ENCODE measurements around the gene ZHX3.

The ZHX3 gene

DNA sequence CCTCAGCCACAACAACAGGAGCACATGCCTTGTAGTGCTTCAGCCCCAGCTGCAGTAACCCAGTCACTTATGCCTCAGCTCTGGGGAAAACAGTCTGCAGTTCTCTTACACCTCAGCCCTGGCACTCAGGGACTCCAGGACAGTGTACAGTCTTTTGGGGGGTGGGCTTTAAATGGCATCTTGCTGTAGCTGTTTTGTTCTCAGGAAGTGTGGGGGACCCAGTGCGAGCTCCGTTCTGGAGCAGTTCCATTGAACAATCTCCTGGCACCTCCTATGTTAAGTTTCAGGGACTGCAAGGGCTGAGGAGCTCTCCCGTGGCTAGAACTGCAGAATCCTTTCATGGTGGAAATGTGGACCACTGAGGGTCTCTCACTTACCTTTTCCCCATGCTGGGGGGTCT lies 125.0 kb downstream of the ZHX3 start:
- no peak for DNase-seq (ENCODE audit: low read depth, low spot score)

DNA sequence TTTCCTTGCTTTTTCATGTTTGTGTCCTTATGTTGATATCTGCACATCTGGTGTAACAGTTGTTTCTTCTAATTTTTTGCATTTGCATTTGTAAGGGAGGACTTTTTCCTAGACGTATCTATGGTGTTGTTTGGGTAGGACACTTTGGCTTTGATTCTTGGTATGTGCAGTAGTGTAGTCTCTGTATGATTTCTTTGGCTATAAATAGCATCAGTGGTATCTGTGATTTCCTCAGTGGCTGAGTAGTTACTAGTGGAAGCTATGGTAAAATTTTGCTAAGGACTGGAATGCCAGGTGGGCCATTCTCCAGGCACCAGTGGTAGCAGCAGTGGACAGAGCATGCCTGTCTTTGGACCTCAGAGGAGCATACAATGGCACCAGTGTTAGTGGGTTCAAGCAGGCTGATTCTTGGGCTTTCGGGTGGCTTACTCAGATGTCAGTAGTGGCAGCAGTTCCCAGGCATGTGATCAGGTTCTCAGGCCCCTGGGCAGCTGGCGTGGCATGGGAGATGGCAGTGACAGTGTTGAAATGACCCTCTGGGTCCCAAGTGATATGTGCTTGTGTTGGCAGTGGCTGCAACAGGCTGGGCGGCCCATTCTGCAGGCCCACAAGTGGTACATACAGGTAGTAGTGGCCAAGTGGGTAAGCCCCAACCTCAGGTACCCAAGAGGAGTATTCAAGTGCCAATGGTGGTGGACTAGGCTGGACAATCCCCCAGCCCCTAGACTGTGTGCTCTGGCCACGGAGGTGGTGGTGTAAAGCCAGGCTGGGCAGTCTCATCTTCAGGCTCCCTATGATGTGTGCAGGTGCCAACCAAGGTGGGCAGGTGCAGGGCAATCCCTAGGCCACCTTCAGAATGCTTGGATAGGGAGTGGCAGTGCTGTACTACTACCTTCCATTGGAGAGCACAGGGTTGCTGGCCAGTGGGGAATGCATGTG lies 125.7 kb downstream of the ZHX3 start:
- DNase-seq (ENCODE audit: low read depth, low spot score): no peak

DNA sequence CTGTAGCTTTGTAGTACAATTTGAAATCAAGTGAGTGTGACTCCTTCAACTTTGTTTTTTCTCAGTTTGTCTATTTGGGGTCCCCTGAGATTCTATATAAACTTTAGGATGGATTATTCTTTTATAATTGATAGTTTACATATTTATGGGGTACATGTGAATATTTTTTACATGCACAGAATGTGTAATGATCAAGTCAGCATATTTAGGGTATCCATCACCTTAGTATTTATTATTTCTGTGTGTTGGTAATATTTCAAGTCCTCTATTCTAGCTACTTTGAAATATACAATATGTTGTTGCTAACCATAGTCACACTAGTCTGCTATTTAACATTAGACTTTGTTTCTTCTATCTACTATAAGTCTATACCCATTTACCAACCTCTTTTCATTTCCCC lies 129.9 kb downstream of the ZHX3 start:
- DNase-seq (ENCODE audit: low read depth, low spot score): no peak

DNA sequence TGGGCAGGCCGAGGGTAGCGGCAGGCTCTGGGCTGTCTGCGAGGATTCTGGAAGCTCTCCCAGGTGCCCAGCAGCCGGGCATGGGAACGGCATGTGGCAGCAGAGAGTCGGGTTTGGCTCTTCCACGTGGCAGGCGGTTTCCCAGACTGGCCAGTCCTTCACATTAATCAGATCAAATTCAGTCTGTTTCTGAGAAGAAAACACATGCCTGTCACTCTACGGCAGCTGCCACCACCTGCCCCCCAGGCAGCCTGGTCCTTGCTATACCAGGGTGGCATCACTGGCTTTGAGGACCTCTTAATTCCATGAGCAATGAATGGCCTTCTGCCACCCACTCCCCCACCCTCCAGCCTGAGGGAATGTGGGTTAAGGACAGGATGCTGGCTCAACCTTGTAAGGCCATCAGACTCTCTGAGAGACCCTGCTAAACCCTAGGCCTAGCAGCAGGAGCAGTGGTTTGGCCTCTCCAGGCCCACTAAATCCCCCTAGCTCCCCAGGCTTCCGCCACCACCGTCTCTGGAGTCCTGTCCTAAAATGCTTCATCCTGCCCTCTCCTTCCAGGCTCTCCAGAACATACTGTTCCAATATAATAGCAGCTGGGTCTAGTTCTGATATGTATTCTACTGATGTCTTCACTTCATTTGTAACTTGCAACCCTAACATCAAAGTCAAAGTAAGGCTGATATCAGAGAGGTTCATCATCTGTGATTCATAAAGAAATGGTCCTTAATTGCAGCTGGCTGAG lies 132.3 kb downstream of the ZHX3 start:
- no peak for DNase-seq (ENCODE audit: low read depth, low spot score)

DNA sequence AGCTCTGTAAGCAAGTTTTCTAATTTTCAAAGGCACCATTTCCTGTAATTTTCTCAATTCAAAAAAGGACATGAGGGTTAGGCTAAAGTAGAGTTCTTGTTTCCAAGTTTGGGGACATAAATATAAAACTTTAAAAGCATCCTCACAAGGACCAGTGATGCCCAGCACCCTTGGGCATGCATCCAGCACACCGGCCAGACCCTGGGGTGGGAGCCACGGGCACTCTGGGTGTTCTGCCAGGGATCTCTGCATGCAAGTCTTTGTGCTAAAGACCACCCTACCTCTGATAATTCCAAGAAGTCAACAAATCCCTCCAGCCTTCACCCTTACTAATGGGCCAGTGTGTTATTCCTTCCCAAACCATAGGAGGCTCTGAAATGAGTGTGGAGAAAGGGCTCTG lies 133.7 kb downstream of the ZHX3 start:
- no peak for DNase-seq (ENCODE audit: low read depth, low spot score)

DNA sequence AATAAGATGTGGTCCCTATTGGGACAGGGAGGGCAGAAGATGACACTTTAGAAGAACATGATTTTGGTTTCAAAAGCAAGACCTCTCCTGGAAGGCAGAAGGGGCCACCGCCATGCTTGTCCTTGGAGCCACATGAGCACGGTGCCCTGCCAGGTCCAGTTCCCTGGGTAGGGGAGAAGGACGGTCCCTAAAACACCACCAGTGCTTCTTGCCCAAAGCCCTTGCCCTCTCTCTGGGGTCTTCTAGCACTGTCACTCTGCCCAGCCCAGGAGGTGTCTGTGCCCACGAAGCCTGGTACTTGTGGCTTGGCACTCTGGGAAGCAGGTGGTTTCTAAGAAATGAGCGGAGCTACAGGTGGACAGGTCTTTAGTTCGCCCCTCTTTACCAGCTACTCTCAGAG lies 134.1 kb downstream of the ZHX3 start:
- no peak for DNase-seq (ENCODE audit: low read depth, low spot score)

DNA sequence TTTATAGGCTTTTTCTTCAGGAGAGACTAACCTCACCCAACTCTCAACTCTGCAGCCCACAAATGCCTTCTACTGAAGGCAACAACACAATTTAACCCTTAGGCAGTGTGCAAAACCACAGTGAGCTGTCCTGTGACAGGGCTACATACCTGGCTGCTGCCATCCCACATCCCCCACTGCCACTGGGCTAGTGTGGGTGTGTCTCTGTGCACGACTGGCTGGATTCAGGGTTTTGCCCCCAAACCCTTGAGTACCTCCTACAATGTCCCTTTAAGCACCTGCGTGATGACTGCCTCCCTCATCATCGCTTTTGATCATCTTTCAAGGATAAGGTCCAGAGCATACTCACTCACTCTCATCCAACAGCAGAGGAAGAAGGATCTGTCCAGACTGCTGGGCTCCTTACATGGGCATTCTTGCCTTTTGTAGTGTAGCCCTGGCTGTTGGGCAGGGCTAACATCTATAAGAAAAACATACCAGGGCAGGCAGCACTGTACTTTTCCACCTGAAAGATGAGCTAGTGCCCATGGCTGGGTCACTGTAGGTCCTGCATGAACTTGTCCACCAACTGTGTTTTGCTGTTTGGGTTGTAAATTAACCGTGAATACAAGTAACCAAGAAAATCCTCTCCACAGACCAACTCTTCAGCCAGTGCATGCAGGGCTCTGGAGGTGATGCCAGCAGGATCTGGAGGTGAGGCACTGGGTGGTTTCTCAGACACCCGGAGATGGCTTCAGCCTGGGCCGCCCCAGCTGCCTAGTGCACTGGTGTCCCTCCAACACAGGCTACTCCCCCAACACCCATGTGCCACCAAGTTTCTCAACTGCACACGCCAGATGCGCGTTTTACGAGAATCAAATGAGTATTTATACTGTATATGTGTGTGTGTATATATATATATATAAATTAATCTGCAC lies 135.0 kb downstream of the ZHX3 start:
- no peak for DNase-seq (ENCODE audit: low read depth, low spot score)

DNA sequence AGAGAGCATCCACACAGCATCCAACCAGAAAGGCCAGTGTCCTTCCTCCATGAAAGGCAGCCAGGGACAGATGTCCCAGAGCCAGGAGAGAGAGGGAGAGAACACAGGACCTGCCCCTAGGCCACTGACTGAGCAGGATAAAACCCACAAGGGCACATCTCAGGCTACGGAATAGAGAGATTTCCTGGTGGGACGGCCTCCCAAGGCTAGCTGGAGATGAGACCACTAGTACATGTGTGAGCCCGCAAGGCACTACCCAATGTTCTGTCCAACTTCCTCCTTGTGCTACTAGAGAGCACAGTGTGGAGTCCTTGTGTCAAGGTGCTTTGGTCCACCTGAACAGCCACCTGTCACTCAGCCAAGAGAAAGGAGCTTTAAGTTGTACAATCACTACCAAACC lies 136.0 kb downstream of the ZHX3 start:
- no peak for DNase-seq (ENCODE audit: low read depth, low spot score)

DNA sequence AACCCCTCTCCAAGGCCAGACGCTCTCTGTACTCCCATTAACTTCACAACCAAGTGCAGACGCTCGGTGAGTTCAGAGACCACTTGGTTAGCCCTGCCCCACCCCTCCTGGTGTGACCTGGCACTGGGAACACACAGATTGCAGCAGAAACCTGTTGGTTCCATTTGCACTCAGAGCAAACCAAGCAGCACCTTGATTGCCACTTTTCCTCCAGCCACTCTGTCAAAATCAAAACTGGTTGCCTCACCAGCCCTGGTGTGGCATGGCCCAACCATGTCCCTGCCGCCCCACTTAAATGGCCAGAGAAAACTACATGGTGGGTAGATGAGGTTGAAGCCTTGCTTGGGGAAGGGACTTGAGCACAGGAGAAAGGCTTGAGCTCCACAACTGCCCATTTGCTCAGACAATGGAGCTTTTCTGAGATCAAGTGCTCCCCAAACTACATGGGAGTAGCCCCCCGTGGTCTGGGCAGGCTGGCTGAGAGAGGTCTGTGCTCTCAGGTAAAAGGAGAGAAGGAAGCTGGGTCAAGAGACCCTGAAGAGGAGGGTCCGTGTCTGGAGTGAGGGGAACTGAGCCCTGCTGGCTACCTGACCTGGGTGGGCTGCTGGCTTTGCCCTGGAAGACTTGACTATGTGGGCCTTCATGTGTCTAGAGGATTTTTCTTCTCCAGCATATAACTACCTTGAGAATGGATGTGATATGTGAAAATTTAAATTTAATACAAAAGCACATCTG lies 136.8 kb downstream of the ZHX3 start:
- no peak for DNase-seq (ENCODE audit: low read depth, low spot score)

DNA sequence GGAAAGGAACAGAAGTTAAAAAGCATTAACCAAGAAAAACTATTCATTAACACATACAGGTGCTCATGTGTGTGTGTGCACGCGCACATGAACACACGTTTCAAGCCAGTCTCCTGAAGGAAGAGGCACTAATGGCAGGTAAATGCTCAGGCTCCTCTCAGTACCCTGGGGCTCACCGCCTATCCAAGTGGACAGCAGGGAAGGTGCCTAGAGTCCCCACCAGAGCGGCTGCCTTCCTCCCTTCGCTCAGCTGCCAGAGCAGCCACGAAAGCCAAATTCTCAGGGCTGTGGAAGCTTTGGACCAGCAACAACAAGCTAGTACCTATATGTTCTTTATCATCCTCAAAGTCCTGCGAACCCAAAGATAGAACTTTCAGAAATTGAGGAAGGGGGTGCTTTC lies 137.6 kb downstream of the ZHX3 start:
- DNase-seq (ENCODE audit: low read depth, low spot score): no peak

DNA sequence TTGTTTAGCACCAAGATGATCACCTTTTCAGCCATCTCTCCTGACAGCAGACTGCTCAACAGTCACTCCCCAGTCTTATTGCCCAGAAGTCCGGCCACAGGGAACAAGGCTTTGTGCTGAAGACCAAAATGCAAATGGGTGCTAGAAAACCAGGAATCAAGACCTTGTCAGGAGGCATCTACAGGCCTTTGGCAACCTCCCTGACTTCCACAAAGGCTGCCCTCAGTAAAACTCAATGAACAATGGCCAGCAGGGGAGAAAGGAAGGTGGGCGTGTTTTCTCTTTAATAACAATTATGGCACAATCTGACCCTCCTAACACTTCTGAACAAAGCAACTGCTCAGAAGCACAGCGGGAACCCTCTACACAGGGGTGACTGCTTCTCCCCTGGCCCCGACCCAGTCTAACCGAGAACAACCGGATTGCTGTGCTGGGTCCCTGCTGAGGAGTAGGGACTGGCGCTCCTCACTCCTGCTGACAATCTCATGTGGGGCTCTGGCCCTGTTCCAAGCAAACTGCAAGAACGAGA lies 138.6 kb downstream of the ZHX3 start:
- no peak for DNase-seq (ENCODE audit: low read depth, low spot score)

DNA sequence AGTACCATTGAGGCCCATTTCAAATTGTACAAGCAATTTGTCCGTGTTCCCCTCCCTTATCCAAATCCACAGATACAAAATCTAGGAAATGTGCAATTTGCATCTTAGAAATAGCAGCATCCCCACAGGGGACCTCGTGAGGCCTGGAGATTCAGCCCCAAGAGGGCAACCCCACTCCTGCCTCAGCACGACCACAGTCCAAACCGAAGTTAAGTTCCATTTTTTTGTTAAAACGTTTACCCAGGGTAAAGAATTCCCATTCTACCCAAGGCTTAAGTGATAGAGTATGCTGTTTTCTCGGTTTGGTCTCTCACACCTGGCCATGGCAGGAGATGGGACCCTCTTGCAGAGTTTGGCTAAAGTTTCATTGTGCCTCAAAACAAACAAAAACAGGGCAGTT lies 139.0 kb downstream of the ZHX3 start:
- no peak for DNase-seq (ENCODE audit: low read depth, low spot score)

DNA sequence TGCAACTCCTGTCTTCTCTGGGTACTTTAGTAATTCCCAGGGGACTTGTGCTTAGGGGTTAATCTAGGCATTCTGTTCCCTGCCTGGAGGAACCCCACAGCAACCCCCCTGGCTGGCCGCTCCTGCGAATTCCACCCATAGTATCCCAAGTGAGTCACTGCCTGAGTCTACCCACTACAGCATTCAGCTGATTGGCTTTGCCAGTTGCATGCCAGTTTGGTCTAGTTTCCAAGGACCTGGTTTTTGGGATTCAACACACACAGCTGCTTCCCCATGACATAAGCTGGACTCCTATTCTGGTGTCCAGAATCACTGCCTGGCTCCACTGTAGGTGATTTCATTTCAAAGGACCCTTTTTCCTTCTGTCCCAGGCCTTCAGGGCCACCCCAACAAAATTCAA lies 139.9 kb downstream of the ZHX3 start:
- no peak for DNase-seq (ENCODE audit: low read depth, low spot score)

DNA sequence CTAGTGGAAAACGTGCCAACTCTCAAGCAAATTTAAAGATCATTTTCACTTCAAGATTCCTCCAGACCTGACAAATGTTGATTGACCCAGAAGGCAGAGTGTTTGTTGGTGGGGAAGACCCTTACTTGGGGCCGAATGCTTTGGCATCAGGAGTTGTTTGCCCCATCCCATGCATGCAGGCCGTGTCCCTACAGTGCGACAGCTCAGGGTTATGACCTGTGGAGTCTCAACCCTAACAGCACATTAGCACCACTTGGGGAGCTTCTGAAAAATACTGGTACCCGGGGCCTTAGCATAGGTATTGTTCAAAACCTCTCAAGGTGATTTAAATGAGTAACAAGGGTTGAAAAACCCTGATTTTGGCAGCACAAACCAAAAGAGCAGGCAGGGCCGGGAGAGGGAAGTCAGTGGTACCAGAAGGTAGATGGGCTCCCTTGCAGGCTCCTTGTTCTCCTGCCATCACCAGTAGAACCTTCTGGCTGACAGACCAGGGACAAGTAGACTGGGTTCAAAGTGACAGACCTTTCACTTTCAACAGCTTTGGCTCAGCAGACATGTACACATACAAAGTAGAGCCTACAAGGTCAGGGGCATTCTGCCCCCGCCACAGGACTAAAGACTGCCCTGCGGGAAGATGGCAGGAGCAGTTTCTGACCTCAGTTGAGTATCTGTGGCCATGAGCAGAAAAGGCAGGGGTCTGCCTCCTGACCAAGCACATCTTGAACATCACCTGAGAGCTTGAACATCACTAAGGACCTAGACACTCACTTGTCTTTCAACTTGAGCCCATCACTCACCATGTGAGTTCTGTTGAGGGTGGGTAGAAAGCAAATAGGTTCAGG lies 140.6 kb downstream of the ZHX3 start:
- no peak for DNase-seq (ENCODE audit: low read depth, low spot score)

DNA sequence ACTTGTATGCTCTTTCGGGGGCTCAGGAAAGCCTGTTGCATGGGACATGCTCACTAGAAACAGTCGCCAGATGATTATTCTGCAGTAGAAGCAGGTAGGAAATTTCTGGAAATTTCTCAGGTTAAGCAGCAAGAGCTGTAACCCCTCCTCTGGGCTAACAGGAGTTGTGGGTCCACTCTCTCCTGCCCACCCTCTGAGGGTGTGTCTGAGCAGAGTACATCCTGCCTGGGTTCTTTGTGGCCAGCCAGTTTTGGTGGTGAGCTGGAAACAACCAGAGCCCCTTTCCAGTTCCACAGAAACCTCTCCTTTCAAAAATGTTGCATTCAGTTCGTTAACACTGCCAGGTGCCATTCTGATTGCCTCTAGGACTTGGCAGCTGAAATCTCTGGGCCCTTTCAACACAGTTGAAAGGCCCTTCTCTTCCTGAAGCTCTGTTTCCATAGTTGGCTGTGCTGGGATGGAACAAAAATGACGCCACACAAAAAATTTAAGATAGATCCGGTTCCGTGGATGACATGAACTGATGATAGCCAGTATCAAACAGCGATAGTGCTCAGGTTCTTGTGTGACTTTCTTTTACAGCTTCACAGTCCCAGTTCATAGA lies 141.7 kb downstream of the ZHX3 start:
- DNase-seq (ENCODE audit: low read depth, low spot score): no peak

DNA sequence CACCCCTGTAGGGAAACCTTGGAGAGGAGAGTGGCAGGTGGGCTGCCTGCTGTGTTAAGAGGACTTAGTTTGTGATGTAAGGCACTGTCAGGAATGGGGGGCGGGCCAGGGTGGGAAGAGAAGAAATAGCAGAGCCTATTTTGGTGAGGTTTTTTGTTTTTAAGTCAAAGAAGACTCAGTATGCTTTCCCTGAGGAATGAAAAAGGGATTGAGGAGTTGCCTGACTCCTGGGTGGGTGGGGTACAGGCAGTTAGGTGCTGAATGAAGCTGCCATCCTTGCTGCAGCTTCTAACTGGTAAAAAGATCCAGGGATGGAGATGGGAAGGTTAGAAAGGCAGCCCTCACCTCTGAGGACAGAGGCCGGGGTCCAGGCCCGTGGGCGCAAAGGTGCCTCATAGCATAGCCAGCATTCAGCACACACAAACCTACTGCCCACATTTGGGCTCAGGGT lies 142.3 kb downstream of the ZHX3 start:
- DNase-seq (ENCODE audit: low read depth, low spot score): no peak

DNA sequence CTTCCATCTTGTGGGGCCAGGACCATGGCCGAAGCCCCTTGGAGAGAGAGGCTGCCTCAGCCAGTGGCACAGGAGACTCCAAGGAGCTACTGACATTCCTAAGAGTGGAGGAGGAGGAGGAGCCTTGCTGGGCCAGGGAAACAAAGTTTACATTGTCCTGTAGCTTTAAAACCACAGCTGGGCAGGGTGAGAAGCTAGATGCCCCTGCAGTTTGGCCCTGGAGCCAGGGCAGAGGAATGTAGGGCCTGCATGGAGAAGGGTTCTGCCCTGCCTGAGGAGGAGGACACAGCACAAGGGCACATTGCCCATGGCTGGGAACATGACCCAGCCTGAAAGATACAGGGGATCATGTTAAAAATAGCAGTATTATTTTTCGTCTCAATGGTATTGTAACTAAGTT lies 142.7 kb downstream of the ZHX3 start:
- no peak for DNase-seq (ENCODE audit: low read depth, low spot score)

DNA sequence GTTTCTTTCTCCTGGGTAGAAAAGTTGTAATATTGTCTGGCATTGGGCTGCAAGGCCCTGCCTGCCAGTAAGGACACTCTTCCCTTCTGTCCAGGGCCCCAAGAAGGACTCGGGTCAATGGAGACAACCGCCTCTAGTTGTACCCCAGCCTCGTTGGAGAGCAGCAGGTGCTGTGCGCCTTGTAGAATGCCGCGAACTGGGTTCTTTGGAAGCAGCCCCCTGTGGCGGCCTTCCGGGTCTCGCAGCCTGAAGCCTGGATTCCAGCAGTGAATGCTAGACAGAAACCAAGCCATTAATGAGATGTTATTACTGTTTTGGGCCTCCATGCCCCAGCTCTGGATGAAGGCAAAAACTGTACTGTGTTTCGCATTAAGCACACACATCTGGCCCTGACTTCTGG lies 143.2 kb downstream of the ZHX3 start:
- no peak for DNase-seq (ENCODE audit: low read depth, low spot score)

DNA sequence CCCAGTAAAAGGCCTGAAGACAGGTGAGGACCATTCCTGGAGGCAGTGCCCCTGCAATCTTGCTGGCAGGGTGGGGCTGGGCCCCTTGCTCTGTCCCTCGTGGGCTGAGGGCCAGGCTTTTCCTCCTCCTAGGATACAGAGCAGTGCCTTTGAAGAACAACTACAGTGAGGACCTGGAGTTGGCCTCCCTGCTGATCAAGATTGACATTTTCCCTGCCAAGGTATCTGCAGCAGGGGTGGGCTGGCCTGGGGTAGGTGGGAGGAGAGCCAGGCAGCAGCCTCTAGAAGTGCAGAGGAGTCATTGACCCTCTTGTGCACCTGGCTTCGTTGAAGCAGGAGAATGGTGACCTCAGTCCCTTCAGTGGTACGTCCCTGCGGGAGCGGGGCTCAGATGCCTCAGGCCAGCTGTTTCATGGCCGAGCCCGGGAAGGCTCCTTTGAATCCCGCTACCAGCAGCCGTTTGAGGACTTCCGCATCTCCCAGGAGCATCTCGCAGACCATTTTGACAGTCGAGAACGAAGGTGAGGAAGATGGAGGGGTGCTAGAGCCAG lies 143.7 kb downstream of the ZHX3 start:
- no peak for DNase-seq (ENCODE audit: low read depth, low spot score)

Measured in activated naive CD8-positive, alpha-beta T cell treated with anti-CD3 and anti-CD28 coated beads, Interleukin-2, amount 50 U/mL, for 16 hours (primary cell).